Peyer's patch (tissue), 4 donors: ENCODE measurements around the gene ITGAL. TPM values are rescaled to one million over a fixed set of nuclear protein-coding genes. Genes with fewer than 3 reads are reported as not detected.

ENCODE experiments used
- DNase-seq, 3 donors: peaks; one replicate each; pipeline ENCODE4 v3.0.0-alpha.2; 2017 to 2019
- H3K27ac ChIP-seq, 4 donors: fragments of 200-600 bp; sonication (generic); one replicate each; pipeline ENCODE4 v1.5.1; 2016 to 2019
- H3K27me3 ChIP-seq, 2 donors: fragments of 200-600 bp; sonication (generic); one replicate each; pipeline ENCODE4 v1.5.1; 2019
- H3K36me3 ChIP-seq, 3 donors: fragments of 200-600 bp; sonication (generic); one replicate each; pipeline ENCODE4 v1.5.1; 2016 to 2019
- H3K4me1 ChIP-seq, 4 donors: fragments of 200-600 bp; sonication (generic); one replicate each; pipeline ENCODE4 v1.5.1; 2016 to 2019
- H3K4me3 ChIP-seq, 4 donors: fragments of 200-600 bp; sonication (generic); 1 replicate in 3 of 4; 2 replicates in 1 of 4; pipeline ENCODE4 v1.5.1; 2016 to 2019; ENCODE audit warnings: mild to moderate bottlenecking in 1 of 4
- H3K9me3 ChIP-seq, 4 donors: fragments of 200-600 bp; sonication (generic); one replicate each; pipeline ENCODE4 v1.5.1; 2016 to 2019; ENCODE audit warnings: mild to moderate bottlenecking in 1 of 4
- CTCF ChIP-seq, 6 experiments: fragments of 450-650 bp in 4 of 6; fragments of 200-600 bp in 2 of 6; sonication (generic) in 1 of 6; IDR thresholded peaks; one replicate each; pipeline ENCODE4 v1.5.1; 2017 to 2019; ENCODE audit warnings: antibody characterized with exemption in 6 of 6, mild to moderate bottlenecking in 3 of 6, moderate library complexity in 1 of 6
- POLR2A ChIP-seq, 2 donors: fragments of 450-650 bp; IDR thresholded peaks; one replicate each; pipeline ENCODE4 v1.5.1; 2017; ENCODE audit warnings: antibody characterized with exemption in 2 of 2, mild to moderate bottlenecking in 2 of 2, moderate library complexity in 2 of 2
- total RNA-seq, 4 donors: library from RNA; depleted of rRNA; stranded (reverse); fragments of >200 nt; gene quantifications; one replicate each; pipeline ENCODE4 v1.1.0, GENCODE V29; 2016

Gene ITGAL
- total RNA-seq, 4 donors from 2014 or later, result 4.3 to 52.0 (median 13.0) TPM

GRCh38 chr16:30434852-30435251 lies 37.7 kb upstream of the ITGAL start:
- TF ChIP-seq CTCF (IDR thresholded peaks at IDR 0.05) (no peak), POLR2A (IDR thresholded peaks at IDR 0.05) (no peak)
- no peak for DNase-seq
- Histone ChIP-seq H3K4me1 (peaks cover 0 to 7% (median 0%) of the 10 kb centered on the region in 4 donors), H3K27ac (no peak overlapping the region), H3K9me3 (no peaks in the 10 kb centered on the region), H3K27me3 (no peaks in the 10 kb centered on the region), H3K4me3 (no peak overlapping the region), H3K36me3 (no peaks in the 10 kb centered on the region)

DNA sequence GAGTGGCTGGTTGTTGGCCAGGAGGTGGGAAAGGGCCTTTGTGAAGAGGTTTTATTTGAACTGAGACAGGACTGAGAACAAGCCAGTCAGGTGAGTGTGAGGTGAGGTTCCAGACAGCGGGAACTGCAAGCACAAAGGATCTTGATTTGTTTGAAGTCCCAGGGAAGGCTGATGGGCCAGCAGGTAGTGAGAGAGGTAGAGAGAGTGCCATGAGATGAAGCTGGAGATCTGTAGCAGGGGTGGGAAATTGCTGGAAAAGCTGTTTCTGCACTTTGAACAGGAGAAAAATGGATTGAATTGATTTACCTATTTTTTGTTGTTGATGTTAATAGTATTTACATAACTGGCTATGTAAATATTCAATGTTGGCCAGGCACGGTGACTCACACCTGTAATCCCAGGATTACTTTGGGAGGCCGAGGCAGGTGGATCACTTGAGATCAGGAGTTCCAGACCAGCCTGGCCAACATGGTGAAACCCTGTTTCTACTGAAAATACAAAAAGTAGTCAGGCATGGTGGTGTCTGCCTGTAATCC lies 35.0 kb upstream of the ITGAL start:
- TF ChIP-seq CTCF (IDR thresholded peaks at IDR 0.05), result no peak
- no peak for TF ChIP-seq POLR2A (IDR thresholded peaks at IDR 0.05)
- Histone ChIP-seq H3K27ac (no peak overlapping the region), H3K4me1 (no peaks in the 10 kb centered on the region), H3K36me3 (no peaks in the 10 kb centered on the region), H3K4me3 (no peak overlapping the region), H3K9me3 (no peaks in the 10 kb centered on the region), H3K27me3 (no peaks in the 10 kb centered on the region)
- no peak for DNase-seq

GRCh38 chr16:30438835-30439234 lies 33.7 kb upstream of the ITGAL start:
- TF ChIP-seq CTCF (IDR thresholded peaks at IDR 0.05), result no peak
- no peak for TF ChIP-seq POLR2A (IDR thresholded peaks at IDR 0.05)
- no peak for DNase-seq
- Histone ChIP-seq H3K36me3 (peaks cover 0 to 7% (median 0%) of the 10 kb centered on the region in 3 donors), H3K9me3 (no peaks in the 10 kb centered on the region), H3K4me3 (no peak overlapping the region), H3K27ac (no peak overlapping the region), H3K4me1 (peaks cover 0 to 6% (median 0%) of the 10 kb centered on the region in 4 donors), H3K27me3 (no peaks in the 10 kb centered on the region)

DNA sequence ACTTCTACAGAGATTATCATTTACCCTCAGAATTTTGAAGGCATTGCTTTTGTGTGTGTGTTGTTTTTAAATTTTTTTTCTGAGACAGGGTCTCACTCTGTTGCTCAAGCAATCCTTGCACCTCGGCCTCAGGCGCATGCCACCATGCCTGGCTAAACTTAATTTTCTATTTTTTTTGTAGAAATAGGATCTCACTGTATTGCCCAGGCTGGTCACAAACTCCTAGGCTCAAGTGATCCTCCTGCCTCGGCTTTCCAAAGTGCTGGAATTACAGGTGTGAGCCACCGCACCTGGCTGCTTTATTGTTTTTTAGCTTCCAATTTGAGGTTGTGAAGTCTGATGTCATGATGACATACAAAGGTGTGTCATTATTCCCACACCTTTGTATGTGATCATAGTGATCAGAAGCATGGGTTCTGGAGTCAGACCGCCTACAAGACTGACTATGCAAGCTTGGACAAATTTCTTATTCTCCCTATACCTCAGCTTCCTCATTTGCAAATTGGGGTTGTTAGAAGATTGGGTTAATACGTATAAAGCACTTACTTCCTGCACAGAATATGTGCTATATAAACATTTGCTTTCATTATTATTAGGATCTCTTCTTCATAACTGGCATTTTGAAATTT lies 32.7 kb upstream of the ITGAL start:
- Histone ChIP-seq H3K9me3 (no peaks in the 10 kb centered on the region), H3K4me3 (no peak overlapping the region), H3K4me1 (peaks cover 0 to 13% (median 7%) of the 10 kb centered on the region in 4 donors), H3K36me3 (peaks cover 0 to 14% (median 0%) of the 10 kb centered on the region in 3 donors), H3K27me3 (no peaks in the 10 kb centered on the region), H3K27ac (no peak overlapping the region)
- DNase-seq, result no peak
- TF ChIP-seq CTCF (IDR thresholded peaks at IDR 0.05) (no peak), POLR2A (IDR thresholded peaks at IDR 0.05) (no peak)

- peaks cover 0 to 24% (median 12%) of the 10 kb centered on the region in 4 donors for H3K4me1 ChIP-seq
- H3K27ac ChIP-seq, result no peak overlapping the region
- DNase-seq, result no peak
- peak overlapping the region in 2 of 4 donors; percentile 80 to 94 for H3K4me3 ChIP-seq
- H3K9me3 ChIP-seq, result no peaks in the 10 kb centered on the region
- peaks cover 0 to 14% (median 0%) of the 10 kb centered on the region in 3 donors for H3K36me3 ChIP-seq
- H3K27me3 ChIP-seq, result no peaks in the 10 kb centered on the region
- TF ChIP-seq CTCF (IDR thresholded peaks at IDR 0.05) (no peak), POLR2A (IDR thresholded peaks at IDR 0.05) (no peak)
Observed at GRCh38 chr16:30443631-30444030, 28.9 kb upstream of the ITGAL start.
